ENCODE results near the gene PTGR3.

- no peak for TF ChIP-seq CTCF (IDR thresholded peaks at IDR 0.05)
- TF ChIP-seq POLR2A (IDR thresholded peaks at IDR 0.05), result no peak
- no peak for TF ChIP-seq POLR2AphosphoS5 (IDR thresholded peaks at IDR 0.05)
Observed at GRCh38 chr18:75229437-75229836, 20.5 kb upstream of the PTGR3 start.
